ENCODE data around the gene GPC3. TPM values are rescaled to one million over a fixed set of nuclear protein-coding genes. Genes with fewer than 3 reads are reported as not detected.

GPC3 gene
- polyA plus RNA-seq, 3 donors = not detected

GRCh38 chrX:133868250-133868649 is 117.1 kb downstream of the GPC3 start:
- H3K79me2 ChIP-seq (ENCODE audit: insufficient read depth, low read length) = no peaks in the 10 kb centered on the region
- no peaks in the 10 kb centered on the region for H3K4me1 Mint-ChIP-seq
- H3K27ac ChIP-seq (ENCODE audit: low read depth in 1 of 2, low read length in 2 of 2) = no peak overlapping the region
- H3K9me3 ChIP-seq (replicated peaks in 1 of 2; ENCODE audit: control insufficient read depth in 1 of 2, insufficient read depth in 1 of 2, low read length in 2 of 2) = no peaks in the 10 kb centered on the region
- peak overlapping the region in 1 of 7 donors; percentile 22 for H3K27ac Mint-ChIP-seq
- no peak overlapping the region for H2AFZ ChIP-seq (ENCODE audit: insufficient read depth, low read depth, low read length, poor library complexity, severe bottlenecking)
- no peak overlapping the region for H3K4me2 ChIP-seq (replicated peaks; ENCODE audit: extremely low read depth, low read length, poor library complexity, severe bottlenecking)
- no peaks in the 10 kb centered on the region for H3K36me3 ChIP-seq (replicated peaks in 1 of 2; ENCODE audit: control insufficient read depth in 1 of 2, insufficient read depth in 2 of 2, low read length in 2 of 2)
- H3K9me3 Mint-ChIP-seq = peaks cover 0 to 7% (median 6%) of the 10 kb centered on the region in 7 donors
- DNase-seq = no peak
- no peak for TF ChIP-seq CTCF (IDR thresholded peaks at IDR 0.05)
- no peak overlapping the region for H3K9ac ChIP-seq (ENCODE audit: insufficient read depth, low read length, poor library complexity, severe bottlenecking)
- no peaks in the 10 kb centered on the region for H3K36me3 Mint-ChIP-seq
- H3K4me3 Mint-ChIP-seq = no peak overlapping the region
- H4K20me1 ChIP-seq (ENCODE audit: insufficient read depth, low read length) = no peaks in the 10 kb centered on the region
- peaks cover 0 to 5% (median 3%) of the 10 kb centered on the region in 3 donors for H3K27me3 Mint-ChIP-seq (ENCODE audit: low read depth in 3 of 3)
- intact Hi-C loops (cut with micrococcal nuclease) = no loop called here
- no peaks in the 10 kb centered on the region for H3K4me1 ChIP-seq (ENCODE audit: control insufficient read depth in 1 of 2, insufficient read depth in 2 of 2, low read length in 2 of 2)
- peaks cover 0 to 4% of the 10 kb centered on the region in 2 donors for H3K27me3 ChIP-seq (ENCODE audit: control insufficient read depth in 2 of 2, insufficient read depth in 2 of 2, low read length in 2 of 2)
- H3K4me3 ChIP-seq (replicated peaks in 1 of 3; ENCODE audit: low read depth in 2 of 3, low read length in 3 of 3) = no peak overlapping the region

- Mint-ChIP-seq H3K27ac (no peak overlapping the region), H3K36me3 (no peaks in the 10 kb centered on the region), H3K4me3 (no peak overlapping the region), H3K9me3 (peaks cover 0 to 7% (median 6%) of the 10 kb centered on the region in 7 donors), H3K27me3 (ENCODE audit: low read depth in 3 of 3) (peaks cover 0 to 6% (median 3%) of the 10 kb centered on the region in 3 donors), H3K4me1 (no peaks in the 10 kb centered on the region)
- H3K4me3 ChIP-seq (replicated peaks in 1 of 3; ENCODE audit: low read depth in 2 of 3, low read length in 3 of 3) = no peak overlapping the region
- H4K20me1 ChIP-seq (ENCODE audit: insufficient read depth, low read length) = no peaks in the 10 kb centered on the region
- DNase-seq = no peak
- no peaks in the 10 kb centered on the region for H3K79me2 ChIP-seq (ENCODE audit: insufficient read depth, low read length)
- H3K4me2 ChIP-seq (replicated peaks; ENCODE audit: extremely low read depth, low read length, poor library complexity, severe bottlenecking) = no peak overlapping the region
- TF ChIP-seq CTCF (IDR thresholded peaks at IDR 0.05) = no peak
- H3K27ac ChIP-seq (ENCODE audit: low read depth in 1 of 2, low read length in 2 of 2) = no peak overlapping the region
- no CpG with 5 or more reads among the region's 3 CpGs for WGBS (ENCODE audit: insufficient coverage)
- H2AFZ ChIP-seq (ENCODE audit: insufficient read depth, low read depth, low read length, poor library complexity, severe bottlenecking) = no peak overlapping the region
- H3K9ac ChIP-seq (ENCODE audit: insufficient read depth, low read length, poor library complexity, severe bottlenecking) = no peak overlapping the region
- no peaks in the 10 kb centered on the region for H3K4me1 ChIP-seq (ENCODE audit: control insufficient read depth in 1 of 2, insufficient read depth in 2 of 2, low read length in 2 of 2)
- no peaks in the 10 kb centered on the region for H3K9me3 ChIP-seq (replicated peaks in 1 of 2; ENCODE audit: control insufficient read depth in 1 of 2, insufficient read depth in 1 of 2, low read length in 2 of 2)
- no peaks in the 10 kb centered on the region for H3K36me3 ChIP-seq (replicated peaks in 1 of 2; ENCODE audit: control insufficient read depth in 1 of 2, insufficient read depth in 2 of 2, low read length in 2 of 2)
- intact Hi-C loops (cut with micrococcal nuclease) = no loop called here
- peaks cover 0 to 4% of the 10 kb centered on the region in 2 donors for H3K27me3 ChIP-seq (ENCODE audit: control insufficient read depth in 2 of 2, insufficient read depth in 2 of 2, low read length in 2 of 2)
Observed at GRCh38 chrX:133865761-133866471, 119.5 kb downstream of the GPC3 start.
